H9 (cell line): ENCODE measurements around the gene ING1. TPM values are rescaled to one million over a fixed set of nuclear protein-coding genes. Genes with fewer than 3 reads are reported as not detected.

Experiments used
- DNase-seq: peaks from one replicate; pipeline ENCODE4 v3.0.0-alpha.2; 2017
- H2AFZ ChIP-seq: one replicate; pipeline ENCODE4 v1.6.1; 2013; ENCODE audit warnings: mild to moderate bottlenecking, low read length, control low read depth, moderate library complexity
- H2AK5ac ChIP-seq: 2 replicates; pipeline ENCODE4 v1.6.1; 2013; ENCODE audit warnings: low read length, control low read depth, mixed read lengths; ENCODE audit not compliant: insufficient read length
- H2BK120ac ChIP-seq: one replicate; pipeline ENCODE4 v1.6.1; 2013; ENCODE audit warnings: low read depth, mild to moderate bottlenecking, low read length, control low read depth, inconsistent platforms; ENCODE audit not compliant: poor library complexity, severe bottlenecking
- H2BK12ac ChIP-seq: 2 replicates; pipeline ENCODE4 v1.6.1; 2013; ENCODE audit warnings: low read length, control low read depth, mixed read lengths, low read depth; ENCODE audit not compliant: insufficient read length
- H2BK15ac ChIP-seq: 2 replicates; pipeline ENCODE4 v1.6.1; 2013; ENCODE audit warnings: low read depth, low read length, control low read depth
- H2BK20ac ChIP-seq: one replicate; pipeline ENCODE4 v1.6.1; 2013; ENCODE audit warnings: low read depth, mild to moderate bottlenecking, low read length, control low read depth, inconsistent platforms; ENCODE audit not compliant: poor library complexity, severe bottlenecking
- H2BK5ac ChIP-seq: 2 replicates; pipeline ENCODE4 v1.6.1; 2013; ENCODE audit warnings: low read length, control low read depth, mixed read lengths; ENCODE audit not compliant: insufficient read length
- H3K14ac ChIP-seq: 2 replicates; pipeline ENCODE4 v1.6.1; 2013; ENCODE audit warnings: low read length, control low read depth; ENCODE audit not compliant: insufficient read depth
- H3K18ac ChIP-seq: 2 replicates; pipeline ENCODE4 v1.6.1; 2013; ENCODE audit warnings: low read depth, mild to moderate bottlenecking, mixed read lengths, low read length, control low read depth; ENCODE audit not compliant: insufficient read length
- H3K23ac ChIP-seq: 2 replicates; pipeline ENCODE4 v1.6.1; 2013; ENCODE audit warnings: low read length, control low read depth, mixed read lengths, low read depth; ENCODE audit not compliant: insufficient read length
- H3K23me2 ChIP-seq: 2 replicates; pipeline ENCODE4 v1.6.1; 2013; ENCODE audit warnings: low read depth, mild to moderate bottlenecking, mixed read lengths, low read length, control low read depth; ENCODE audit not compliant: insufficient read length, poor library complexity, severe bottlenecking
- H3K27ac ChIP-seq: 2 replicates; pipeline ENCODE4 v1.5.1; 2013; ENCODE audit warnings: low read length, control low read depth, mixed read lengths, low read depth; ENCODE audit not compliant: insufficient read length
- H3K27me3 ChIP-seq: 2 replicates; pipeline ENCODE4 v1.6.1; 2013; ENCODE audit warnings: low read length, control low read depth, inconsistent platforms; ENCODE audit not compliant: insufficient read depth
- H3K4ac ChIP-seq: 2 replicates; pipeline ENCODE4 v1.6.1; 2013; ENCODE audit warnings: low read depth, mild to moderate bottlenecking, control low read depth, inconsistent platforms, low read length, moderate library complexity
- H3K4me1 ChIP-seq: 2 replicates; pipeline ENCODE4 v1.6.1; 2013; ENCODE audit warnings: low read length, control low read depth, inconsistent platforms; ENCODE audit not compliant: insufficient read depth
- H3K4me2 ChIP-seq: 2 replicates; pipeline ENCODE4 v1.6.1; 2013; ENCODE audit warnings: low read length, control low read depth, mixed read lengths; ENCODE audit not compliant: insufficient read length, insufficient read depth
- H3K56ac ChIP-seq: 2 replicates; pipeline ENCODE4 v1.6.1; 2013; ENCODE audit warnings: low read depth, mild to moderate bottlenecking, mixed read lengths, low read length, control low read depth; ENCODE audit not compliant: insufficient read length
- H3K79me1 ChIP-seq: 2 replicates; pipeline ENCODE4 v1.6.1; 2013; ENCODE audit warnings: low read depth, mild to moderate bottlenecking, moderate library complexity, low read length, control low read depth, inconsistent platforms; ENCODE audit not compliant: insufficient read depth, poor library complexity, severe bottlenecking
- H3K79me2 ChIP-seq: 2 replicates; pipeline ENCODE4 v1.6.1; 2013; ENCODE audit warnings: low read length, control low read depth, inconsistent platforms; ENCODE audit not compliant: insufficient read depth
- H3K9ac ChIP-seq: 2 replicates; pipeline ENCODE4 v1.6.1; 2013; ENCODE audit warnings: low read length, control low read depth, mixed read lengths; ENCODE audit not compliant: insufficient read length; ENCODE audit errors: extremely low read depth
- H3K9me3 ChIP-seq: one replicate; pipeline ENCODE4 v1.6.1; 2013; ENCODE audit warnings: low read depth, low read length, inconsistent platforms; ENCODE audit not compliant: control insufficient read depth
- H3T11ph ChIP-seq: one replicate; pipeline ENCODE4 v1.6.1; 2013; ENCODE audit warnings: mild to moderate bottlenecking, low read length, control low read depth, inconsistent platforms
- H4K20me1 ChIP-seq: one replicate; pipeline ENCODE4 v1.6.1; 2013; ENCODE audit not compliant: control insufficient read depth, insufficient read length, insufficient read depth
- H4K5ac ChIP-seq: 2 replicates; pipeline ENCODE4 v1.6.1; 2013; ENCODE audit warnings: low read depth, mild to moderate bottlenecking, mixed read lengths, low read length, control low read depth; ENCODE audit not compliant: insufficient read length
- H4K8ac ChIP-seq: replicated peaks from 2 replicates; pipeline ENCODE4 v1.6.1; 2013; ENCODE audit warnings: low read length, control low read depth, mixed read lengths, low read depth; ENCODE audit not compliant: insufficient read length
- H4K91ac ChIP-seq: 2 replicates; pipeline ENCODE4 v1.6.1; 2013; ENCODE audit warnings: low read depth, mild to moderate bottlenecking, moderate library complexity, mixed read lengths, low read length, control low read depth; ENCODE audit not compliant: insufficient read length
- H3K27ac Mint-ChIP-seq, 3 experiments: 2 replicates in 2 of 3; 3 replicates in 1 of 3; pipeline ENCODE4 v1.8.0; 2020 to 2021; ENCODE audit warnings: mixed read lengths in 3 of 3, mild to moderate bottlenecking in 1 of 3, moderate library complexity in 1 of 3
- H3K27me3 Mint-ChIP-seq: 2 replicates; pipeline ENCODE4 v1.8.0; 2021; ENCODE audit warnings: low read depth, mild to moderate bottlenecking, moderate library complexity, mixed read lengths
- H3K36me3 Mint-ChIP-seq, 3 experiments: 2 replicates in 2 of 3; 3 replicates in 1 of 3; pipeline ENCODE4 v1.8.0; 2020 to 2021; ENCODE audit warnings: low read depth in 3 of 3, mixed read lengths in 3 of 3; ENCODE audit not compliant: insufficient read depth in 1 of 3
- H3K4me1 Mint-ChIP-seq, 2 experiments: 2 replicates each; pipeline ENCODE4 v1.8.0; 2020; ENCODE audit warnings: mixed read lengths in 2 of 2
- H3K4me3 Mint-ChIP-seq, 2 experiments: 2 replicates in 1 of 2; 3 replicates in 1 of 2; pipeline ENCODE4 v1.8.0; 2020 to 2021; ENCODE audit warnings: mild to moderate bottlenecking in 2 of 2, mixed read lengths in 2 of 2, moderate library complexity in 1 of 2
- H3K9me3 Mint-ChIP-seq, 2 experiments: 2 replicates in 1 of 2; 3 replicates in 1 of 2; pipeline ENCODE4 v1.8.0; 2020; ENCODE audit warnings: mild to moderate bottlenecking in 2 of 2, mixed read lengths in 2 of 2, moderate library complexity in 1 of 2
- WGBS: extraction: QIAGEN DNeasy Blood & Tissue Kit; methylation state at CpG from one replicate; pipeline ENCODE4 v1.1.7; 2013; ENCODE audit warnings: missing lambda C conversion rate, low lambda C conversion rate, mixed read lengths; ENCODE audit not compliant: insufficient read length; ENCODE audit errors: extremely low coverage; 5-methylcytosine and 5-hydroxymethylcytosine counted together
- total RNA-seq: library from RNA; stranded (reverse); gene quantifications from 2 replicates; pipeline ENCODE4 v1.2.1, GENCODE V29; 2021
- TF ChIP-seq, protein P1 (sequence below): fragments of 200-600 bp; sonication (generic); conservative IDR thresholded peaks from 3 replicates; pipeline ENCODE4 v1.8.0; 2021; ENCODE audit warnings: antibody characterized with exemption, mild to moderate bottlenecking

The ING1 gene
- total RNA-seq, 1 experiment from 2014 or later: 17.3 TPM

DNA sequence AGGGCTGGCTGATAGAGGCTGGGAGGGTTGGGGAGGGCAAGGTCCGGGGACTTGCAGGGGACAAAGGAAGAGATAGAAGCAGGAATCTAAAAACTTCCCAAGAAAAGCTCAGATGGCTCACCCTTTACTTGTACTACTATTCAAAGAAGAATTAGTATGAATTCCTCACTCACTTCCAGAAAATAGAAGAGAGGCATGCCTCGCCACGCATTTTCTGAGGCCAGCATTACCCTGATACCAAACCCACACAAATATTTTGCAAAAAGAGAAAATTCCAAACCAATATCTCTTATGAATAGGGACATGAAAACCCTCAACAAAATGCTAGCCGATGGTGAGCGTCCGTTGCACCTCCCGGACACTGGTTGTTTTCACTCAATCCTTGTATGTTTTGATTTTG is 54.0 kb downstream of the ING1 start:
- H3T11ph ChIP-seq: no peak overlapping the region
- H3K27ac ChIP-seq: no peak overlapping the region
- no peak overlapping the region for H2AK5ac ChIP-seq
- no peak overlapping the region for H2BK120ac ChIP-seq
- no peak overlapping the region for H2BK15ac ChIP-seq
- no peak overlapping the region for H4K5ac ChIP-seq
- H3K27me3 Mint-ChIP-seq: peaks cover 7% of the 10 kb centered on the region
- no peaks in the 10 kb centered on the region for H3K4me1 Mint-ChIP-seq
- no peaks in the 10 kb centered on the region for H3K79me2 ChIP-seq
- H2BK5ac ChIP-seq: no peak overlapping the region
- H3K18ac ChIP-seq: no peak overlapping the region
- H2BK20ac ChIP-seq: no peak overlapping the region
- no peak overlapping the region for H3K14ac ChIP-seq
- no peak overlapping the region for H2AFZ ChIP-seq
- no peak overlapping the region for H4K8ac ChIP-seq
- no peak overlapping the region for H3K27ac Mint-ChIP-seq
- no peaks in the 10 kb centered on the region for H4K20me1 ChIP-seq
- H3K4me1 ChIP-seq: no peaks in the 10 kb centered on the region
- H3K9me3 Mint-ChIP-seq: no peaks in the 10 kb centered on the region; a peak in 2 of 5 replicates
- H3K36me3 Mint-ChIP-seq: no peaks in the 10 kb centered on the region; a peak in 1 of 7 replicates
- H2BK12ac ChIP-seq: no peak overlapping the region
- no peaks in the 10 kb centered on the region for H3K9me3 ChIP-seq
- H3K4me3 Mint-ChIP-seq: no peak overlapping the region
- H3K4me2 ChIP-seq: no peak overlapping the region
- no peak for DNase-seq
- no peak overlapping the region for H3K4ac ChIP-seq
- no peak overlapping the region for H3K23ac ChIP-seq
- H3K9ac ChIP-seq: no peak overlapping the region
- no CpG with 5 or more reads among the region's 7 CpGs for WGBS
- no peak overlapping the region for H3K56ac ChIP-seq
- H3K27me3 ChIP-seq: no peaks in the 10 kb centered on the region
- peaks cover 8% of the 10 kb centered on the region for H3K23me2 ChIP-seq
- TF ChIP-seq, protein P1, sequence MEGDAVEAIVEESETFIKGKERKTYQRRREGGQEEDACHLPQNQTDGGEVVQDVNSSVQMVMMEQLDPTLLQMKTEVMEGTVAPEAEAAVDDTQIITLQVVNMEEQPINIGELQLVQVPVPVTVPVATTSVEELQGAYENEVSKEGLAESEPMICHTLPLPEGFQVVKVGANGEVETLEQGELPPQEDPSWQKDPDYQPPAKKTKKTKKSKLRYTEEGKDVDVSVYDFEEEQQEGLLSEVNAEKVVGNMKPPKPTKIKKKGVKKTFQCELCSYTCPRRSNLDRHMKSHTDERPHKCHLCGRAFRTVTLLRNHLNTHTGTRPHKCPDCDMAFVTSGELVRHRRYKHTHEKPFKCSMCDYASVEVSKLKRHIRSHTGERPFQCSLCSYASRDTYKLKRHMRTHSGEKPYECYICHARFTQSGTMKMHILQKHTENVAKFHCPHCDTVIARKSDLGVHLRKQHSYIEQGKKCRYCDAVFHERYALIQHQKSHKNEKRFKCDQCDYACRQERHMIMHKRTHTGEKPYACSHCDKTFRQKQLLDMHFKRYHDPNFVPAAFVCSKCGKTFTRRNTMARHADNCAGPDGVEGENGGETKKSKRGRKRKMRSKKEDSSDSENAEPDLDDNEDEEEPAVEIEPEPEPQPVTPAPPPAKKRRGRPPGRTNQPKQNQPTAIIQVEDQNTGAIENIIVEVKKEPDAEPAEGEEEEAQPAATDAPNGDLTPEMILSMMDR: no peak
- H4K91ac ChIP-seq: no peak overlapping the region
- H3K79me1 ChIP-seq: no peaks in the 10 kb centered on the region
